SK-N-SH (cell line): ENCODE data around the gene NR5A2. TPM values are rescaled to one million over a fixed set of nuclear protein-coding genes. Genes with fewer than 3 reads are reported as not detected.

Experiments used
- CTCF ChIA-PET: fragments of 300-600, 350-600 bp; formaldehyde crosslinking; extraction: SDS; loops from one replicate; lab custom pipeline; 2021; lab: Yijun Ruan, JAX
- POLR2A ChIA-PET: fragments of 350-600 bp; sonication (Branson Sonifier 250); formaldehyde crosslinking; extraction: SDS; loops from one replicate; lab custom pipeline; 2020; ENCODE audit warnings: antibody characterized with exemption, inconsistent platforms; lab: Yijun Ruan, JAX
- DNase-seq: peaks from one replicate; pipeline ENCODE4 v3.0.0; 2012
- H2AFZ ChIP-seq: fragments of 200-600 bp; sonication (generic); 2 replicates; pipeline ENCODE4 v1.8.1; 2016; ENCODE audit warnings: antibody characterized with exemption, mild to moderate bottlenecking, low read depth
- H3F3A ChIP-seq: fragments of 200-600 bp; sonication (generic); replicated peaks from 2 replicates; pipeline ENCODE3; 2016; ENCODE audit warnings: antibody characterized with exemption, mild to moderate bottlenecking; ENCODE audit not compliant: insufficient read depth
- H3K27ac ChIP-seq, 2 experiments: fragments of 200-500 bp in 1 of 2; fragments of 200-600 bp in 1 of 2; sonication (Bioruptor generic) in 1 of 2; sonication (generic), shearing (Covaris generic) in 1 of 2; 2 replicates each; pipeline versions ENCODE4 v1.5.1 to v1.6.1; 2014 to 2016; ENCODE audit warnings: low read depth in 2 of 2, inconsistent platforms in 1 of 2, low read length in 1 of 2, mild to moderate bottlenecking in 1 of 2, mixed read lengths in 1 of 2
- H3K27me3 ChIP-seq: fragments of 200-600 bp; sonication (generic), shearing (Covaris generic); 2 replicates; pipeline ENCODE4 v1.6.1; 2016; ENCODE audit warnings: mixed run types; ENCODE audit not compliant: insufficient read depth
- H3K36me3 ChIP-seq, 2 experiments: fragments of 200-500 bp in 1 of 2; fragments of 200-600 bp in 1 of 2; sonication (Bioruptor generic) in 1 of 2; sonication (generic) in 1 of 2; replicated peaks in 1 of 2; 2 replicates each; pipeline versions ENCODE3 to v1.5.1; 2014 to 2016; ENCODE audit warnings: low read length in 1 of 2, mild to moderate bottlenecking in 1 of 2; ENCODE audit not compliant: insufficient read depth in 2 of 2, control insufficient read depth in 1 of 2
- H3K4me1 ChIP-seq, 2 experiments: fragments of 200-500 bp in 1 of 2; fragments of 200-600 bp in 1 of 2; sonication (Bioruptor generic) in 1 of 2; sonication (generic), shearing (Covaris generic) in 1 of 2; 2 replicates each; pipeline versions ENCODE4 v1.5.1 to v1.6.1; 2014 to 2016; ENCODE audit warnings: low read depth in 1 of 2, low read length in 1 of 2, mixed run types in 1 of 2; ENCODE audit not compliant: insufficient read depth in 2 of 2, control insufficient read depth in 1 of 2
- H3K4me2 ChIP-seq: fragments of 200-600 bp; sonication (generic), shearing (Covaris generic); 2 replicates; pipeline ENCODE4 v1.6.1; 2017; ENCODE audit warnings: mixed run types
- H3K4me3 ChIP-seq, 2 experiments: fragments of 200-500 bp in 1 of 2; fragments of 200-600 bp in 1 of 2; sonication (Bioruptor generic) in 1 of 2; sonication (generic), shearing (Covaris generic) in 1 of 2; 2 replicates each; pipeline versions ENCODE4 v1.5.1 to v1.8.1; 2014 to 2016; ENCODE audit warnings: low read depth in 2 of 2, inconsistent platforms in 1 of 2, low read length in 1 of 2, mild to moderate bottlenecking in 1 of 2, mixed read lengths in 1 of 2, moderate library complexity in 1 of 2
- H3K79me2 ChIP-seq: fragments of 200-600 bp; sonication (generic); 2 replicates; pipeline ENCODE4 v1.8.1; 2017; ENCODE audit warnings: mild to moderate bottlenecking; ENCODE audit not compliant: insufficient read depth
- H3K9ac ChIP-seq: fragments of 200-600 bp; sonication (generic); 2 replicates; pipeline ENCODE4 v1.6.1; 2017; ENCODE audit warnings: mixed run types
- H3K9me2 ChIP-seq: fragments of 200-600 bp; sonication (generic); 2 replicates; pipeline ENCODE4 v1.6.1; 2017; ENCODE audit warnings: mixed run types
- H3K9me3 ChIP-seq: fragments of 200-600 bp; sonication (generic); 2 replicates; pipeline ENCODE4 v1.6.1; 2017; ENCODE audit warnings: mixed run types, mild to moderate bottlenecking, moderate library complexity
- H4K20me1 ChIP-seq: fragments of 200-600 bp; sonication (generic); 2 replicates; pipeline ENCODE4 v1.6.1; 2017; ENCODE audit warnings: mild to moderate bottlenecking, mixed run types; ENCODE audit not compliant: insufficient read depth
- EP300 ChIP-seq, 2 experiments: IDR thresholded peaks; 2 replicates each; pipeline versions ENCODE4 v1.4.0 to v1.6.1; 2012; ENCODE audit warnings: borderline replicate concordance in 1 of 2, low read depth in 1 of 2, low read length in 1 of 2
- FOXM1 ChIP-seq: IDR thresholded peaks from 2 replicates; pipeline ENCODE4 v1.4.0; 2012; ENCODE audit warnings: low read depth, mild to moderate bottlenecking
- GABPA ChIP-seq: IDR thresholded peaks from 2 replicates; pipeline ENCODE4 v1.4.0; 2012; ENCODE audit warnings: low read depth, mild to moderate bottlenecking
- MAX ChIP-seq: IDR thresholded peaks from 2 replicates; pipeline ENCODE4 v1.4.0; 2012; ENCODE audit warnings: low read depth
- MEF2A ChIP-seq: IDR thresholded peaks from 2 replicates; pipeline ENCODE4 v1.4.0; 2012; ENCODE audit warnings: low read depth, borderline replicate concordance
- MXI1 ChIP-seq: IDR thresholded peaks from 2 replicates; pipeline ENCODE4 v1.6.1; 2012; ENCODE audit warnings: mild to moderate bottlenecking, low read depth, low read length, improper control_type of control experiment
- NFIC ChIP-seq: IDR thresholded peaks from 2 replicates; pipeline ENCODE4 v1.4.0; 2012; ENCODE audit warnings: borderline replicate concordance
- NRF1 ChIP-seq: IDR thresholded peaks from 2 replicates; pipeline ENCODE4 v1.6.1; 2012; ENCODE audit warnings: low read depth, mild to moderate bottlenecking, low read length
- POLR2AphosphoS5 ChIP-seq: IDR thresholded peaks from 2 replicates; pipeline ENCODE4 v1.6.1; 2012; ENCODE audit warnings: low read depth, low read length
- RAD21 ChIP-seq: IDR thresholded peaks from 2 replicates; pipeline ENCODE4 v1.6.1; 2012; ENCODE audit warnings: mild to moderate bottlenecking, low read length
- RCOR1 ChIP-seq: fragments of 150-350 bp; IDR thresholded peaks from 2 replicates; pipeline ENCODE4 v1.6.1; 2017; ENCODE audit warnings: antibody characterized with exemption, low read length
- REST ChIP-seq: IDR thresholded peaks from 2 replicates; pipeline ENCODE4 v1.6.1; 2012; ENCODE audit warnings: mild to moderate bottlenecking, low read depth, low read length, moderate library complexity
- RFX5 ChIP-seq: IDR thresholded peaks from 2 replicates; pipeline ENCODE4 v1.6.1; 2012; ENCODE audit warnings: mild to moderate bottlenecking, improper control_type of control experiment, low read length
- SIN3A ChIP-seq: IDR thresholded peaks from 2 replicates; pipeline ENCODE4 v1.6.1; 2012; ENCODE audit warnings: low read depth, mild to moderate bottlenecking, low read length, moderate library complexity, borderline replicate concordance
- SMC3 ChIP-seq: IDR thresholded peaks from 2 replicates; pipeline ENCODE4 v1.6.1; 2012; ENCODE audit warnings: low read depth, low read length, improper control_type of control experiment
- TEAD4 ChIP-seq: IDR thresholded peaks from 2 replicates; pipeline ENCODE4 v1.4.0; 2012; ENCODE audit warnings: mild to moderate bottlenecking, borderline replicate concordance; ENCODE audit not compliant: insufficient read depth
- USF1 ChIP-seq: IDR thresholded peaks from 2 replicates; pipeline ENCODE4 v1.4.0; 2012; ENCODE audit warnings: low read depth, borderline replicate concordance
- ZBTB33 ChIP-seq: IDR thresholded peaks from 2 replicates; pipeline ENCODE4 v1.4.0; 2012; ENCODE audit warnings: low read depth, borderline replicate concordance
- WGBS: methylation state at CpG from one replicate; pipeline ENCODE4 v1.1.6; 2017; ENCODE audit warnings: low lambda C conversion rate; 5-methylcytosine and 5-hydroxymethylcytosine counted together
- polyA plus RNA-seq, 3 experiments: library from polyadenylated mRNA; depleted of rRNA; stranded (reverse); fragments of >200 nt; gene quantifications; 2 replicates each; pipeline ENCODE4 v1.2.3, GENCODE V29; 2012

The NR5A2 gene
- polyA plus RNA-seq, 1 of the 3 experiments (the other 2 are of a cell fraction): not detected

DNA sequence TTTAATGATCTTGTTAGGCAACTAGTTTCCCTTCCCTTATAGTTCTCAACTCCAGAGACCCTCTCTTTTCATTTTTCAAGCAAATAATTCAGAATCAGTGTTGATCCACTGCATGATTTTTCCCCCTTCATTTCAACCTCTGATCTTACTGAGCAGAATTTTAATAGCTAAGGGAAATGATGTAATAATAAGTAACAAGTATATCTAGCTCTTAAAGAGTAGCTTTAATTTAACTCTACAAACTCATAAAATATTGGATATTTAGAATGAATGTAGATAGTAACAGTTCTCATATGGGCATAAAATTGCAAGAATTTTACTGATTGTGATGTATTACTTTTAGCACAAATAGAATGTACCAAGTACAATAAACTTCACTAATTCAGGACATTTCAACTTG lies 130.2 kb downstream of the NR5A2 start:
- Histone ChIP-seq H3K4me2 (no peak overlapping the region), H3K4me1 (no peaks in the 10 kb centered on the region), H3K4me3 (no peak overlapping the region), H3K79me2 (no peaks in the 10 kb centered on the region), H3K36me3 (no peaks in the 10 kb centered on the region), H3F3A (no peaks in the 10 kb centered on the region), H3K27ac (no peak overlapping the region), H4K20me1 (no peaks in the 10 kb centered on the region), H2AFZ (no peak overlapping the region), H3K9ac (no peak overlapping the region), H3K27me3 (peaks cover 4% of the 10 kb centered on the region; the same call in 1 of the 2 replicates), H3K9me3 (no peaks in the 10 kb centered on the region), H3K9me2 (no peaks in the 10 kb centered on the region)
- ChIA-PET CTCF (interaction anchor here (0.6 to 1.3 kb wide), 2 partner anchors 92 to 150 kb away, joined by 3 to 6 read pairs; no protein-coding TSS in a partner anchor), POLR2A (no interaction called here)
- TF ChIP-seq NFIC (no peak), MXI1 (no peak), NRF1 (no peak), USF1 (no peak), TEAD4 (no peak), ZBTB33 (no peak), POLR2AphosphoS5 (no peak), RAD21 (no peak), RFX5 (no peak), SIN3A (no peak), REST (no peak)
- no peak for DNase-seq

DNA sequence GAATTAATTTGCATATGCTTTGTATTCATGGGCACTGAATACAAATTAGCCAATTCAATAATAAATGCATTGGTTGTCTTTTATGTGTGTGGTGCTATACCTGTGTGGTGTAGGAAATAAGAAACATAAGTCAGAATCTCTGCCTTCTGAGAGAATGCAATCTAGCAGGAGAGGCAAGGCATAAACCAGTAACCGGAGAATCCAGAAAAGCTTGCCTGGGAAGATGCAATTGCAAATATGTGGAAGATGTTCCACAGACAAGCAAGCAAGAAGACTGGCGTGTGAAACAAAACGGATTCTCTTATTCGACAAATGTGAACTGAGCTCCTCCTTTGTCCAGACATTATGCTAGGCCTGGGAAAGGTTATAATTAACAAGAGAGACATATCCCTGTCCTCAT lies 134.3 kb downstream of the NR5A2 start:
- H3K4me1 ChIP-seq: no peaks in the 10 kb centered on the region; a peak in 1 of 4 replicates
- H3K9ac ChIP-seq: no peak overlapping the region
- H3F3A ChIP-seq: no peaks in the 10 kb centered on the region
- no peaks in the 10 kb centered on the region for H3K79me2 ChIP-seq
- no peak overlapping the region for H3K27ac ChIP-seq
- H4K20me1 ChIP-seq: no peaks in the 10 kb centered on the region
- H3K36me3 ChIP-seq: no peaks in the 10 kb centered on the region
- H3K9me2 ChIP-seq: no peaks in the 10 kb centered on the region
- 81% methylated on average over 4 of the region's 4 CpGs for WGBS
- H3K4me2 ChIP-seq: no peak overlapping the region
- CTCF ChIA-PET: interaction anchor here (0.7 kb wide), 1 partner anchor 540 kb away, joined by 3 read pairs; no protein-coding TSS in a partner anchor
- H3K27me3 ChIP-seq: peaks cover 4% of the 10 kb centered on the region; the same call in 1 of the 2 replicates
- no peak for DNase-seq
- no peak overlapping the region for H3K4me3 ChIP-seq
- no peak overlapping the region for H2AFZ ChIP-seq
- POLR2A ChIA-PET: no interaction called here
- H3K9me3 ChIP-seq: no peaks in the 10 kb centered on the region
- TF ChIP-seq MEF2A: no peak
- TF ChIP-seq NRF1: no peak
- no peak for TF ChIP-seq USF1
- no peak for TF ChIP-seq MAX
- no peak for TF ChIP-seq EP300 (IDR thresholded peaks at IDR 0.05; ENCODE audit: borderline replicate concordance in 1 of 2, low read depth in 1 of 2, low read length in 1 of 2)
- TF ChIP-seq SMC3: no peak
- no peak for TF ChIP-seq FOXM1
- TF ChIP-seq GABPA: no peak
- TF ChIP-seq RCOR1: no peak
- no peak for TF ChIP-seq POLR2AphosphoS5
